GM18870 (cell line): ENCODE measurements around the gene RELT.
"Not testable (repeated sequence)": the region's sequence is repeated elsewhere in the genome, so short reads cannot be mapped to it uniquely, and the experiment has no call there.

Source experiments
- ATAC-seq: cut with Tn5 transposase; IDR thresholded peaks from one replicate; pipeline ENCODE4 v1.9.1; 2021; ENCODE audit warnings: moderate library complexity; ENCODE audit not compliant: unreplicated experiment

The RELT gene

GRCh38 chr11:73428227-73428626, 52.0 kb downstream of the RELT start:
- ATAC-seq: no peak

GRCh38 chr11:73428699-73429098, 52.5 kb downstream of the RELT start:
- no peak for ATAC-seq

GRCh38 chr11:73429121-73429750, 53.0 kb downstream of the RELT start:
- ATAC-seq: no peak

- no peak for ATAC-seq
Observed at GRCh38 chr11:73430326-73430725, 54.1 kb downstream of the RELT start.

- no peak for ATAC-seq
Observed at GRCh38 chr11:73431396-73431795, 55.2 kb downstream of the RELT start.

- not testable (repeated sequence) for ATAC-seq
Observed at GRCh38 chr11:73436859-73437258, 60.7 kb downstream of the RELT start.

GRCh38 chr11:73439002-73439843, 63.0 kb downstream of the RELT start:
- ATAC-seq: no peak

GRCh38 chr11:73445980-73446379, 69.8 kb downstream of the RELT start:
- no peak for ATAC-seq

GRCh38 chr11:73446766-73447165, 70.6 kb downstream of the RELT start:
- no peak for ATAC-seq
